GM21619 (cell line): ENCODE results near the gene SLA2.
"Not testable (repeated sequence)": the region's sequence is repeated elsewhere in the genome, so short reads cannot be mapped to it uniquely, and the experiment has no call there.

ENCODE experiments used
- ATAC-seq: cut with Tn5 transposase; IDR thresholded peaks from one replicate; pipeline ENCODE4 v1.9.1; 2021; ENCODE audit not compliant: unreplicated experiment

The SLA2 gene, protein sequence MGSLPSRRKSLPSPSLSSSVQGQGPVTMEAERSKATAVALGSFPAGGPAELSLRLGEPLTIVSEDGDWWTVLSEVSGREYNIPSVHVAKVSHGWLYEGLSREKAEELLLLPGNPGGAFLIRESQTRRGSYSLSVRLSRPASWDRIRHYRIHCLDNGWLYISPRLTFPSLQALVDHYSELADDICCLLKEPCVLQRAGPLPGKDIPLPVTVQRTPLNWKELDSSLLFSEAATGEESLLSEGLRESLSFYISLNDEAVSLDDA

GRCh38 chr20:36645998-36646397 is at the start of gene SLA2:
Gene SLA2 (minus strand): TSS chr20:36646196. CDS start chr20:36641335, 4,861 bp downstream.
- ATAC-seq, result no peak

DNA sequence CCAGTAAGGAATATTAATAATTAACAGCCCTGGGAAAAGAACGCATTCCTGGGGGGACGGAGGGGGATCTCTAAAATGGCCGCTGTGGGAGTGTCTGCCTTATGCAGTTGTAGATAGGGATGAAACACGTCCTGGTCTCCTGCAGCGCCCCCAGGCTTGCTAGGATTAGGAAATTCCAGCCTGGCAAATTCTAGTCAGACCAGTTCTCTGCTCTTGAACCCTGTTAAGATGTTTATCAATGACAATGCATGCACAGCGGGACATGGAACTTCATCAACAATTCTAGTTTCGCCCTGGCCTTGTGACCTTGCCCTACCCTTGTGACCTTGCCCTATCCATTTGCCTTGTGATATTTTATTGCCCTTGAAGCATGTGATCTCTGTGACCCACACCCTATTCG is 49.5 kb upstream of the SLA2 start:
- ATAC-seq, result not testable (repeated sequence)

DNA sequence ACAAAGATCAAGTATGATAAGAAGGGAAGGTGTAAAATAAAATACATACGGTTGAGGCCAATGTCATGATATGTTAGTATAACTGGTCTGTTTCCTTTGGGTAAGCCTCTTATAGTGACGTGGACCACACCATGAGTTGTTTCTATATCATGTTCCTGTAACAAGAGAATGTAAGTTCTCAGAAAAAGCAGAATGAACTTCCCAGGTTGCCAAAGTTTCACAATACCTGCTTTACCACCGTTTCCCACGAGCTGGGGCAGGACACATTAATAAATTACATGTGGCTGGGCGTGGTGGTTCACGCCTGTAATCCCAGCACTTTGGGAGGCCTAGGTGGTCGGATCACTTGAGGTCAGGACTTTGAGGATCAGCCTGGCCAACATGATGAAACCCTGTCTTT is 42.6 kb upstream of the SLA2 start:
- no peak for ATAC-seq

DNA sequence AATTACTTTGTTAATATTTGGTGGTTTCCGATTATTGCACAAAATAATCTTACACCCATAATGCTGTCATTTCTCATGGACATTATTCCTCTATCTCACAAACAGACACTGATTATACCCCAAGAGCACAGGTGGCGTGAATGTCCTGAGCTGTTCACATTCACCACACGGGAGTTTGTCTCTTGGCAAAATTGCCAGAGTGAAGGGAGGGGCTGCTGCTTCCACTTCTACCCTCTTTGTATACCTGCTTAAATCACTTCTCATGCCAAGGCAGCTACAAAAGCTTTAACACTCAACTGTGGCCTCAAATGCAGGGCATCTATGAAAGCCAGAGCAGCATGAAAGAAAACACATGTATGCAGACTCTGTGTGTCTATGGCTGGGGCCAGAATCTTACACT is 41.9 kb upstream of the SLA2 start:
- no peak for ATAC-seq

- ATAC-seq, result no peak
Measured at GRCh38 chr20:36686944-36687343, 40.9 kb upstream of the SLA2 start.

DNA sequence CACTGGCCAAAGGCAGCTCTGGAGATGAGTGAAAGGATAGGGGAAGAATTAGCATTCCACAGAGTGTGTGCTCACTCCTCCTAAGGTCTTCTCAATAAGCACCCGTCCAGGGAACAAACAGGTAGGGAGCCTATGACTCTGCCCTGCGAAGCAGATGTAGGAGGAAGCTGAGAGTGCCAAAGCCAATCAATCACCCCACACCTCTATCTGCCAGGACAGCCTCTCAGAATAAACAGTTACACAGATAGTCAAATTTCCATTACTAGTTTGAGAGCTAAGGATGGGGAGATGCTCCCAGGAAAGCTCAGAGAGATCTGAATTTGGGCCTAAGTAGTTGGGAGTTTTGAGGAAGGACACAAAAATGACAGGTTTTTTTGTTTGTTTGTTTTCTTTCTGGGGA is 40.5 kb upstream of the SLA2 start:
- ATAC-seq, result no peak

- ATAC-seq, result no peak
Measured at GRCh38 chr20:36684747-36685146, 38.8 kb upstream of the SLA2 start.

- no peak for ATAC-seq
Measured at GRCh38 chr20:36682311-36682710, 36.3 kb upstream of the SLA2 start.

DNA sequence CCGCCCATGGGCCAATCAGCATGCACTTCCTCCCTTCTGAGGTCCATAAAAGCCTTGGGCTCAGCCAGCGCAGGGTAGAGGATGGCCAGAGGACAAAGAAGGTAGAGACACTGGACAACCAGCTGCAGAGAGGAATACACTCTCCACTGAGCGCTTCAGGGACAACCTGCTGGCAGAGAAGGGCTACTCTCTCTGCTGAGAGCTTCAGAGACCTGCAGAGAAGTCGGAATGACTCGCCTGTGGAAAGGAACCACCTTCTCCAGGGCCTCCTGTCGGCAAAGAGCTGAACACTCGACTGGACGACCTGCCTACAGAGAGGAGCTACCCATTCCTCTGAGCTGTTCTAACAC is 31.4 kb upstream of the SLA2 start:
- no peak for ATAC-seq

- ATAC-seq, result no peak
Measured at GRCh38 chr20:36676701-36677421, 30.9 kb upstream of the SLA2 start.

GRCh38 chr20:36675545-36675944 is 29.5 kb upstream of the SLA2 start:
- ATAC-seq, result not testable (repeated sequence)

- ATAC-seq, result no peak
Measured at GRCh38 chr20:36672991-36673390, 27.0 kb upstream of the SLA2 start.

DNA sequence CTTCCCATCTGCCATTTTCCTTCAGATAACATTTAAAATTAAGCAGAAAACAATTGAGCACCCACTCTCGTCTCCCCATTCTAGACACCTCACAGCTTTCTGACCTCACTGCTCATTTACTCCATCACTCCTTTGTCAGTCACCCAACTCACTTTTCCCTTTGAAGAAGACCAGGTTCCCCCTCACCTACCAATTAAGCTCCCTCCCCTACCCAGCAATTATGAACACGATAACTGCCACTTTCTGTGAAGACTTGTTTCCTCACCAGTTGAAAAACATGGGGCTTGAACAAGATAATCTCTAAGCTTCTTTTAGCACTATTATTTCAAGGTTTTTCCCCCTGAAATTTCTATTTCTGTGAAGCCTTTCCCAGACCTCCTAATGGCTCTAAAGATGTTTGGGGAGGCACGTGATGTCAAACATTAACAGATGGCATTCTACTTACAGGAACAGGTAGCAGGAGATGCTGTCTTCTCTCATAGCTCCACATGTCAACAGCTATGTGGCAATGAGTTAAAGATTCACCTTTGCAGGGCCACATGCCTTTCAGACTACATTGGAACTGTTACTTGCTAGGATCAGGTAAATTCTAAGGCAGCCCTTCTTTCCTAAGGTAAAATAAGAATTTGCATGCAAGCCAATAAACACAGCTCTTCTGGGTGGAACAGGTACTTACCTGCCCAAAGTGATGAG is 24.8 kb upstream of the SLA2 start:
- ATAC-seq, result no peak

DNA sequence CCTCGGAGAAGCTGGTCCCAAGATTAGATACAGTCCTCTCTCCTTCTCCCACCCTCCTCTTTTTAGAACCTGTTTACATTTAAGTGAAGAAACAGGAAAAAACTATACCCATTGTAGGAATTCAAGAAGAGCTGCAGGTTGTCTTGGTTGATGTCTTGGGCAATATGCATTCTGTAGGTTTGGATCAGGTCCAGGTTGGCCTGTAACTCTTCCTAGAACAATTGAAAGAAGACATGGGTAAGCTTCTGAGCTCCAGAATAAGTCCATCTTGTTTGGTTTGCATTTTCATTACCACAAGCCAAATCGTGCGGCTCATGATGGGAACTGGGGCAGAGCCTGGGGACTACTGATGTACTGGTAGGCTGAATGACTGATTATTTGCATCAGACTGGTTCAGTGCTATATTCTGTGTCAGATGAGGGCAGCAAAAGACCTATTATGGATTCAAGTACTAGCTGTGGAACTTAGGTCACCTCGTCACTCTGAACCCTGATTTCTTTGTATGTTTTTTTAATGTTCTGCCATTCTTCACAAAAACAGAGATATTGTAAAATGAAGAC is 20.3 kb upstream of the SLA2 start:
- no peak for ATAC-seq

GRCh38 chr20:36663031-36663430 is 17.0 kb upstream of the SLA2 start:
- no peak for ATAC-seq

DNA sequence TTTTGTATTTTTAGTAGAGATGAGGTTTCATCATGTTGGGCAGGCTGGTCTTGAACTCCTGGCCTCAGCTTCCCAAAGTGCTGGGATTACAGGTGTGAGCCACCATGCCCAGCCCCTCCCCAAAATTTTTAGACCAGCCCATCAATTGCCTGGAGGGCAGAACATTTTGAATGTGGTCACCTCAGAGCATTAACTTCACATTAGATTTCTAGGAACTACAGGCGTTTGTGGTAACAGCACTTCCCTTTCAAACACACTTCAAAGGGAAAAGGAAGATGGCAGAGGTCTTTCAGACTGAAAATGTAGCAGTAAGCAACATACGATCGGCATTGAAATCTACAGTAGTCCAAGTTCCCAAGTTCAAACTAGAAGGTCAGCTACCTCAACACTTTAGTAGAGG is 12.3 kb upstream of the SLA2 start:
- ATAC-seq, result no peak

GRCh38 chr20:36656733-36657132 is 10.7 kb upstream of the SLA2 start:
- no peak for ATAC-seq

- no peak for ATAC-seq
Measured at GRCh38 chr20:36655004-36655403, 9.0 kb upstream of the SLA2 start.

DNA sequence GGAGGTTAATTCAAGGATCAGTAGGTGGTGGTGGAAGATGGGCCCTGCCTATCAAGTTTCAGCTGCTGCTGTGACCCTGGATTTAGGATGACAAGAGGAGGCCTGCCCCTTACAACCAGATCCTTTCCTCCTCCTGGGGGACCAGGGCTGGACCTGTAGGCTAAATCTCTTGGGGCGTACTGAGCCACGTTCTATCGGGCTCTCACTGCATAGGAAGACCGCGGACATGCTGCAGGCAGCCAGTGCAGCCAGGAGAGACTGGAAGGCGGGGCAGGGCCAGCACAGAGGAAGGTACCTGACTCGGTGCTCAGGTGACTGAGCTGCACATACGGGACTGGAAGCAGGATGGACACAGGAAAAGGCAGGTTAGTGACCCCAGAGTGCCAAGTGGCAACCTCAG is 8.5 kb upstream of the SLA2 start:
- no peak for ATAC-seq

GRCh38 chr20:36653456-36653855 is 7.5 kb upstream of the SLA2 start:
- ATAC-seq, result no peak

DNA sequence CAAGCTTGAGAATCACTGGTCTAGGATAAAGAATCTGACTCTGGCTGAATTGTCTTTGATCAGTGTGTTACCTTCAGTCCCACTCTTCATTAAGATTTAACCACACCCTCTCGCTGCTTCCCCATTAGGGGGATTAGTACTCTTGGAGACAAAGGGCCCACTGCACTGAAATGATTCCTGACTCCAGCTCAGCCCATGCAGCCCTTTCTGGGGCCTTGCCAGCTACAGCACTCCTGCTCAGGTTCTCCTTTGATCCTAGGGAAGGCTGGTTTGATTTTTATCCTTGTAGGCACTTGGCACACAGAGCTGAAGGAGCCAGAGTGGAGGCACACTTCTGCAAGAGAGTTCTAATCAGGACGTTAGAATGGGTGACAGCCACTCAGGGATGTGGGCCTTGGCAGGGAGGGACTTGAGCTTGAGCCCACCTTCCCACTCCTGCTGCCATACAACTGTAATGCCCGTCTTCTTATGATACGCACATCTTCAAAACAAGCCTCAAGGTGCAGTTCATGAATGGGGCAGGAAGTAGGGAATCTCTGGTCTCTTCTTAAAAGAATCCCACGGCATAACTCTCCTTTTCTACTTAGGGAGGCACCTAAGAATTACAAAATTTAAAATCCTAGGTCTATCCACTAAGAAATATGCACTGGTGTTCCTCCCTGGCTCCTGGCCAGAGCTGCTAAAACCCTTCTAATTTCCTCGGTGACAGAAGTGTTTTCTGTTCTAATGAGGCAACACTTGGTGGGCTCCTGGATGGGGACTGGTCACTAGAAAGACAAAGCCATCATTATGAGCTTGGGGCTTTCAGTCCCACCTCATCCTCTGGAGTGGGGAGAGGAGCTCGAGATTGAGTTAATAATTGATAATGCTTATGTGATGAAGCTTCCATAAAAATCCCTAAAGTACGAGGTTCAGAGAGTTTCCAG is 1.5 kb upstream of the SLA2 start:
- ATAC-seq, result no peak
